GM19463 (cell line): ENCODE measurements around the gene PPARD.
"Not testable (repeated sequence)": the region's sequence is repeated elsewhere in the genome, so short reads cannot be mapped to it uniquely, and the experiment has no call there.

ENCODE experiments used
- ATAC-seq: cut with Tn5 transposase; IDR thresholded peaks from one replicate; pipeline ENCODE4 v1.9.1; 2021; ENCODE audit warnings: mild to moderate bottlenecking, moderate library complexity; ENCODE audit not compliant: unreplicated experiment

Gene PPARD

GRCh38 chr6:35342258-35343091 lies at the start of gene PPARD:
Gene PPARD, plus strand, starts transcription at chr6:35342558. Its CDS starts 68,530 bp downstream, at chr6:35411088.
- peak; percentile 99 for ATAC-seq

GRCh38 chr6:35293681-35294080 lies 48.7 kb upstream of the PPARD start:
- ATAC-seq = no peak

GRCh38 chr6:35294308-35294945 lies 47.9 kb upstream of the PPARD start:
- no peak for ATAC-seq

- no peak for ATAC-seq
These were observed 47.3 kb upstream of the PPARD start for GRCh38 chr6:35295036-35295435.

GRCh38 chr6:35295521-35296315 lies 46.6 kb upstream of the PPARD start:
- ATAC-seq = no peak

- no peak for ATAC-seq
These were observed 45.3 kb upstream of the PPARD start for GRCh38 chr6:35296931-35297600.

- ATAC-seq = peak; percentile 87
These were observed 44.5 kb upstream of the PPARD start, which contains the start of gene DEF6 for GRCh38 chr6:35297601-35298481. Gene DEF6, plus strand, starts transcription at chr6:35297818. Its CDS starts 39 bp downstream, at chr6:35297857.

GRCh38 chr6:35298625-35299140 lies 43.7 kb upstream of the PPARD start:
- ATAC-seq = no peak

GRCh38 chr6:35299674-35300073 lies 42.7 kb upstream of the PPARD start:
- no peak for ATAC-seq

GRCh38 chr6:35300848-35301247 lies 41.5 kb upstream of the PPARD start:
- ATAC-seq = no peak

GRCh38 chr6:35302604-35303241 lies 39.6 kb upstream of the PPARD start:
- peak; percentile 85 for ATAC-seq

GRCh38 chr6:35304299-35304698 lies 38.1 kb upstream of the PPARD start:
- no peak for ATAC-seq

GRCh38 chr6:35305117-35305516 lies 37.2 kb upstream of the PPARD start:
- no peak for ATAC-seq

GRCh38 chr6:35307138-35307537 lies 35.2 kb upstream of the PPARD start:
- ATAC-seq = not testable (repeated sequence)

- ATAC-seq = not testable (repeated sequence)
These were observed 33.8 kb upstream of the PPARD start for GRCh38 chr6:35308543-35308942.

GRCh38 chr6:35309611-35310264 lies 32.6 kb upstream of the PPARD start:
- no peak for ATAC-seq

- no peak for ATAC-seq
These were observed 32.0 kb upstream of the PPARD start for GRCh38 chr6:35310265-35310831.

GRCh38 chr6:35311390-35312075 lies 30.8 kb upstream of the PPARD start:
- no peak for ATAC-seq
